Putamen (tissue), 1 donor: ENCODE measurements around the gene LAMTOR4.
"Not testable (repeated sequence)": the region's sequence is repeated elsewhere in the genome, so short reads cannot be mapped to it uniquely, and the experiment has no call there.

Source experiments
- DNase-seq: peaks from one replicate; pipeline ENCODE4 v3.0.0-alpha.2; 2016; ENCODE audit warnings: low spot score

The LAMTOR4 gene

DNA sequence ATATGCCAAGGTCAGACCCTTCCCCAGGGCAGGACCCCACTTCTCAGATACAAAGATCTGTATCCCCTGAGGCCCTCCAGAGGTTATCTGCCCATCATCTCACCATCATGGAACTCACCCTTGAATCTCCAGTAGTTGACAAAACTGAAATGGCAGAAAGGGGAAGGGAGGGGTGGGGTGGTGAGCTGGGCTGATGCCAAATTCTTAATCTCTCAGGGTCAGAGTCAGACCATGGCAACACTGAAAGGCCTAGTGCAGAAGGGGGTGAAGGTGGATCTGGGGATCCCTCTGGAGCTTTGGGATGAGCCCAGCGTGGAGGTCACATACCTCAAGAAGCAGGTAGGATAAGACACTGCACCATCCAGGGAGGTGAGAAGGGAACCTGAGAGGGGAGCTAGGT is 26.1 kb upstream of the LAMTOR4 start:
- DNase-seq, result no peak

- DNase-seq, result no peak
Observed at GRCh38 chr7:100124301-100125230, 24.2 kb upstream of the LAMTOR4 start.

- DNase-seq, result no peak
Observed at GRCh38 chr7:100126239-100126930, 22.3 kb upstream of the LAMTOR4 start.

GRCh38 chr7:100126931-100127865 is 21.5 kb upstream of the LAMTOR4 start, which contains the start of gene MBLAC1:
Gene MBLAC1, plus strand, starts transcription at chr7:100126967. Its CDS starts 429 bp downstream, at chr7:100127396.
- DNase-seq, result peak; percentile 91

GRCh38 chr7:100127866-100128636 is 20.7 kb upstream of the LAMTOR4 start:
- no peak for DNase-seq

DNA sequence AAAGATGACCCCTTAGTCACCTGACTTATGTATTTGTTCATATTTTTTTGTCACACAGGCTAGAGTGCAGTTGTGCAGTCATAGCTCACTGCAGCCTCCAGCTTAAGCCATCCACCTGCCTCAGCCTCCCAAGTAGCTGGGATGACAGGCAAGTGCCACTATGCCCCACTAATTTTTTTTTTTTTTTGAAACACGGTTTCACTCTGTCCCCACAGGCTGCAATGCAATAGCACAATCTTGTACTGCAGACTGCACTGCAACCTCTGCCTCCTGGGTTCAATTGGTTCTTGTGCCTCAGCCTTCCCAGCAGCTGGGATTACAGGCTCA is 20.1 kb upstream of the LAMTOR4 start:
- no peak for DNase-seq

DNA sequence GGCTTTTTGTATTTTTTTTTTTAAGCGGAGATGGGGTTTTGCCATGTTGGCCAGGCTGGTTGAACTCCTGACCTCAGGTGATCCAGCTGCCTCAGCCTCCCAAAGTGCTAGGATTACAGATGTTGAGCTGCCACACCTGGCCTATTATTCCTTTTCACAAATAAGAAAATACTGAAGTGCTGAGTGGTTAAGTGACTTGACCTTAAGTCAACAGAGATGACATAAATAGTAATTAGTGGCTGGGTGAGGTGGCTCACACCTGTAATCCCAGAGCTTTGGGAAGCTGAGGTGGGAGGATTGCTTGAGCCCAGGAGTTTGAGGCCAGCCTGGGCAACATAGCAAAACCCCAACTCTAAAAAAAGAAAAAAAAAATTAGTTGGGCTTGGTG is 18.5 kb upstream of the LAMTOR4 start:
- DNase-seq, result not testable (repeated sequence)

GRCh38 chr7:100130608-100131453 is 17.9 kb upstream of the LAMTOR4 start:
- DNase-seq, result no peak

- no peak for DNase-seq
Observed at GRCh38 chr7:100132126-100132525, 16.6 kb upstream of the LAMTOR4 start.

DNA sequence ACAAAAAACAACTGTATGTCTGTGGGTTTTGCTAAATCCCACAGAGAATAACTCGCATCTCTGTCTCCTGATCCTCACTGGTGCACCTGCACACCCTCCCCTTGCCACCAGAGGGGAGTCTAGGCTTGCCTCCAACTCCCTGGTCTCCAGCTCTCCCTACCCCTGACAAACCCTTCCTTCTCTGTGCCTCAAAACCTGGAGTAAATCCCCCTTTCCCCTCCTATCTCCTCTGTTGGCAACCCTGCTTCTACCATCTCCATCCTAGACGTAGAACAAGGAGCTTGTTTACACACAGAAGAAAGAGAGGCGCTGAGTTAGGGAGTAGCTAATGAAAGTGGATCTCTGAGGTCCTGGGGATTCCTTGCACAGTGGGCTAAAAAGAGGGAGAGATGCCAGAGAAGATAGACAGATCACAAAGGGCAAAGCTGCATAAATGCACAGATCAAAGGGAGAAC is 16.0 kb upstream of the LAMTOR4 start:
- no peak for DNase-seq

DNA sequence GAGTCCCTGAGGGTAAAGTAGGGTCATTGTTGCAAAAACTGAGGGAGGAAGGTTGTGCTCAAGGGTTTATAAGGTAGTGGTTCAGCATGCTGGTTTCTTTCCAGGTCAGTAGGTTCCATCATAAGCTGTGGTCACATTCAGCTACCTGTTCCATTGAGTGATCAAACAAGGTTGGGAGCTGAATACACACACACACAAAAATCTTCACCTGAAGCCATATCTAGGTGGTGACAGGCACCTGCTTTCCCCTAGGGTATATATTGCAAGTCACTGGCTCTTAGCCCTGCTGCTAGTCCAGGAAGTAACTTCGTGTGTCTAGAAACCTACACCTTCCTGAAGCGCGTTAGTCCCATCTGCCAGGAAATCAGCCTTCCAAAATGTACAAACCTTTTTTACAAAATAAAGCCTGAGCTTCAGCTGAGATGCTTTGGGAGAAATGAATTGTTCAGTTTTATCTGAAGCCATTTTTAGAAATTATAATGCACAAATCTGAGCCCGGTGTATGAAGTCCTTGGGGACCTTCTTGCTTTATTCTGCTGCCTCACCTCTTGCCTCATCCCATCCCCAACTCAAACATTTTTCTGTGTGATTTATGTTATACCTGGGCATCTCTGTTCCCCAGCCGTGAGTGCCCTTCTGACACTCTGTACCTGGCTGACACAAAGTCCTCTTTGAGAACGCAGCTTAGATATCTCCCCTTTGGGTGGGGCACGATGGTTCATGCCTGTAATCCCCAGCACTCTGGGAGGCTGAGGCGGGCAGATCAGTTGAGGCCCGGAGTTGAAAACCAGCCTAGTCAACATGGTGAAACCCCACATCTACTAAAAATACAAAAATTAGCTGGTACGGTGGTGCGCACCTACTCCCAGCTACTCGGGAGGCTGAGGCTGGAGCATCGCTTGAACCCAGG is 10.6 kb upstream of the LAMTOR4 start:
- no peak for DNase-seq

DNA sequence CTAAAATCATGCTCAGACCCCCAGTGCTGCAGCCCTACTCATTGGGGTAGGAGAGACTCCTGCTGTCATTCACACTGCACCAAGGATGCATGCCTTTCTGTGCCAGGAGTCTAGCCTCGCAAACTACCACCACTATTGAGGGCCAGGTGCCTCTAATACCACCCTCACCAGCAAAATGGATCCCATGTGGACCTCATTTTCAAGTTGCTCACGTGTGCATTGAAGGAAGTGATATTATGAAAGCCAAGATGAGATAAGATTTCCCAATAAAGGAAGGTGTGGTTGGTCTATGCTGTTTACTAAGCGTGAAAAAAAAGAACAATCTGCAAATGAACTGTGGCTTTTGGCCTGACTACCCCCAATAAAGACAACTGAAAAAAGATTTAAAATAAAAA is 7.2 kb upstream of the LAMTOR4 start:
- DNase-seq, result no peak

DNA sequence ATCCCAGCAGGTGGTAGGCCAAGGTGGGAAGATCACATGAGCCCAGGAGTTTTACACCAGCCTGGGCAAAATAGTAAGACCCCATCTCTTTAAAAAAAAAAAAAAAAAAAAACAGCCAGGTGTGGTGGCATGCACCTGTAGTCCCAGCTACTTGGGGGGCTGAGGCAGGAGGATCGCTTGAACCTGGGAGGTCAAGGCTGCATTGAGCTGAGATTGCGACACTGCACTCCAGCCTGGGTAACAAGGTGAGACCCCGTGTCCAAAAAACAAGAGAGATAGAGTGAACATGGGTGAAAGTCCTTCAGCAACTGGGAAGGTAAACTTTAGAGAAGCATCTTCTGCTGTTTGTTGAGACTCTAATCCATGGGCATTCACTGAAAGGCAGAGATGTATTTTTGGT is 6.3 kb upstream of the LAMTOR4 start:
- no peak for DNase-seq

DNA sequence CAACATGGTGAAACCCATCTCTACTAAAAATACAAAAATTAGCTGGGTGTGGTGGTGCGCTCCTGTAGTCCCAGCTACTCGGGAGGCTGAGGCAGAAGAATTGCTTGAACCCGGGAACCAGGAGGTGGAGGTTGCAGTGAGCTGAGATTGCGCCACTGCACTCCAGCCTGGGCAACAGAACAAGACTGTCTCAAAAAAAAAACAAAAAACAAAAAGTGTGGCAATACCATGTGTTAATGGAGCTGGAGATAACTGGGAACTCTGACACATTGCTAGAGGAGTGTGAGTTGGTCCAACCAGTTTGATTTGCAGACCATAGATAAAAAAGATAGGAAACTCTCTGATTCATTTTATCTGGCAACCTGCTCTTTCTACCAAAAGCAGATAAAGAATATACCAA is 2.4 kb upstream of the LAMTOR4 start:
- DNase-seq, result not testable (repeated sequence)

DNA sequence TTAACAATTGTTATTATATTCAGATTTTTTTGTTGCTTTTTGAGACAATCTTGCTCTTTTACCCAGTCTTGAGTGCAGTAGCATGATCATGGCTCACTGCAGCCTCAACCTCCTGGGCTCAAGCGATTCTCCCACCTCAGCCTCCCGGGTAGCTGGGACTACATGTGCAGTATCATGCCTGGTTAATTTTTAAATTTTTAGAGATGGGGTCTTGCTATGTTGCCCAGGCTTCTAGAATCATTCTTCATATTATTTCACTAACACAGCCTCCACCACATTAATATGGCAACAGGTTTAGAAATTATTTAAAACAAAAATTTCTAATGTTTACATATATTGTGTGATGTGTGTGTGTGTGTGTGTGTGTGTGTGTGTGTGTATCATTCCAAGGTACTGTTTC is 1.4 kb upstream of the LAMTOR4 start:
- no peak for DNase-seq

- no peak for DNase-seq
Observed at GRCh38 chr7:100148225-100148558, 526 bp upstream of the LAMTOR4 start.

GRCh38 chr7:100152404-100152803 is 3.7 kb downstream of the LAMTOR4 start:
- DNase-seq, result no peak

- no peak for DNase-seq
Observed at GRCh38 chr7:100152937-100153666, 4.4 kb downstream of the LAMTOR4 start.
